ENCODE data around the gene RNF220. TPM values are rescaled to one million over a fixed set of nuclear protein-coding genes. Genes with fewer than 3 reads are reported as not detected.

RNF220 gene
- total and polyA plus RNA-seq, 2 experiments from 2014 or later = 47.4 to 123 TPM

DNA sequence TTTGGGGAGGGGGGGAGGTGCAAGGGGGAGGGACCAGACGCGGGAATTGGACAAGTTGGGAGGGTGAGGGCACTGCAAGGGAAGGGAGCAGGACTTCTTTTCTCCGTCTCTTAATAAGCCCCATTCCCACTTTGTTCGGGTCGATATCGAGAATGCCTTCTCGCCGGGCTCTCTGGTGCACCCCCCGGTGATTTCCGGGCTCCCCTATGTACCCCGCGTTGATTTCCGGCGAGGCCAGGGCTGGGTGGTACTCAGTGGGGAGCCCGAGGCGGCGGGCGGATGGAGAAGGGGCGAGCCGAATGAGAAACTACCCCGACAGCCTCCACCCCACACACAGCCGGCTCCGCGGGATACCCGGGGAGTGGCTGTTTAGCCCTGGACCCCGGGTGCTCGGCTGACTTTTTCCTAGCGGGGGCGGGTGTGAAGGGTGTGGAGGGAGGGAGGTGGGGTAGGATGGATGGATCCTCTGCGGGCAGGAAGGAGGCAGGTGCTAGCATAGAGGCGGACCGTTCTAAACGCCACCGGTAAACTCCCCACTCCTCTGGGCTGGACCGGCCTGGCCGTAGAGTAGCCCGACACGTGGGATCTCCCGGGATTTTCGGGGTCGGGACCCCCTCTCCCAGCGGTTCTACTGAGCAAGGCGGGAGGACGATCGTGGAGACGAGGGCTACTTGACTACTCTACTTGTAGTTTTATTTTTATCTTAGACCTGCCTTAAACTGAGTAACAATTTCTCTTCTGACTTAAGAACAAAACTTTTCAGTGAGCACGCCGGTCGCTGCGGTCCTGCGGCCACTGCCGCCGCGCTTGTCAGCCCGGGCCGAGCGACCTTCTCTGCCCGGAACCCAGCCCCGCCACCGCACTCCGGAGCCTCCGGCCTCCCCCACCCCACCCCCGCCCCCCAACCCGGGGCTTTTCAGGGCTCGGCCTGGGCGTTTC, 1.0 kb downstream of the RNF220 start:
- in situ Hi-C loops (cut with MboI) = no loop called here
- 8 to 9% methylated on average over 56 to 63 of the region's 66 CpGs for WGBS, 2 experiments (ENCODE audit: low coverage in 1 of 2, low lambda C conversion rate in 2 of 2, missing lambda C conversion rate in 2 of 2)
- Histone ChIP-seq H3K27me3 (replicated peaks; ENCODE audit: insufficient read depth) (peaks cover 98% of the 10 kb centered on the region), H3K27ac (no peak overlapping the region), H3K4me3 (peak overlapping the region; percentile 65), H3K4me1 (ENCODE audit: insufficient read depth) (0 out of 2 replicates have a peak, but pooled peaks cover 10% of the 10 kb centered on the region), H3K9me3 (ENCODE audit: low read depth) (no peaks in the 10 kb centered on the region), H3F3A (ENCODE audit: insufficient read depth) (no peaks in the 10 kb centered on the region), H3K36me3 (ENCODE audit: low read depth) (no peaks in the 10 kb centered on the region), H3K9me2 (ENCODE audit: insufficient read depth) (no peaks in the 10 kb centered on the region), H3K9ac (no peak overlapping the region), H4K20me1 (ENCODE audit: insufficient read depth) (no peaks in the 10 kb centered on the region), H3K4me2 (ENCODE audit: unreplicated experiment) (peak overlapping the region; percentile 54), H2AFZ (peak overlapping the region; percentile 67; the same call in 1 of the 2 replicates), H3K79me2 (ENCODE audit: insufficient read depth) (no peaks in the 10 kb centered on the region)
- TF ChIP-seq EZH2 (IDR thresholded peaks at IDR 0.05; ENCODE audit: insufficient read depth, poor library complexity, severe bottlenecking) (peak; percentile 99), EZH2phosphoT487 (IDR thresholded peaks at IDR 0.05; ENCODE audit: insufficient read depth, low read depth) (peak; percentile 68; the same call in 1 of the 2 replicates)
- peak; percentile 30 for DNase-seq

DNA sequence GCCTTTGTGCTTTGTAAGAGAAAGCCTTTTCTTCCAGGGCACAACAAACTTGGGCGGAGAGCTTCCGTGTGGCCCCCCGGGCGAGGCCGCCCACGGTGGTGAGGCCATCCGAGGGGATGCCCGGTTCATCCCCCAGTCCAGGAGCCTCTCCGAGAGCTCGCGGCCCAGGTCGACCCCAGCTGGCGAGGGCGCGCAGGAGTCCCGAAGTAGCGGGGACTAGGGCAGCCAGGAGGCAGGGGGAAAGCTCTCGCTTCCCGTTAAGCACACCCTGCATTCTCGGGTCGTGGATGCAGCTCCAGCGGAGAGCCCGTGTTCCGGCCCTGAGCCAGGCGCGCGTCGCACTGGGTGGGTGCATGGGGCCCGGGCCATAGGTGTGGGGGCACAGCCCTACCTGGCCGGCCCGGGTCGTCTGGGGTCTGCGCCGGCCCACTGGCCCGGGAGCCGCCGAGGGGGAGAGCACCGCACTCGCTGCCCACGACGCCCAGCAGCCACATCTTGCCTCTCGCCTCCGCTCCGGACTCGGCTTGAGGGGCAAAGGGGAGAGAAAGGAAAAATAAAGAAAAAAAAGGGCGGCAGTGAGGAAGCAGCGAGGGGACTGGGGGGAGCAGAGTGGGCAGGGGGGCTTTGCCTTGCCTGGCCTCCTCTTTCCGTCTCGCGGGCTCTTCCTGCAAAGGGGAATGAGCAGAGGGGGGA, 1.8 kb downstream of the RNF220 start:
- Histone ChIP-seq H3K27ac (no peak overlapping the region), H3K9me2 (ENCODE audit: insufficient read depth) (no peaks in the 10 kb centered on the region), H4K20me1 (ENCODE audit: insufficient read depth) (no peaks in the 10 kb centered on the region), H3K4me2 (ENCODE audit: unreplicated experiment) (no peak overlapping the region), H3F3A (ENCODE audit: insufficient read depth) (no peaks in the 10 kb centered on the region), H2AFZ (no peak overlapping the region), H3K4me3 (no peak overlapping the region), H3K9me3 (ENCODE audit: low read depth) (no peaks in the 10 kb centered on the region), H3K27me3 (replicated peaks; ENCODE audit: insufficient read depth) (peaks cover 98% of the 10 kb centered on the region), H3K79me2 (ENCODE audit: insufficient read depth) (no peaks in the 10 kb centered on the region), H3K4me1 (ENCODE audit: insufficient read depth) (0 out of 2 replicates have a peak, but pooled peaks cover 10% of the 10 kb centered on the region), H3K36me3 (ENCODE audit: low read depth) (no peaks in the 10 kb centered on the region), H3K9ac (no peak overlapping the region)
- DNase-seq = peak; percentile 31
- WGBS, 2 experiments (ENCODE audit: low coverage in 1 of 2, low lambda C conversion rate in 2 of 2, missing lambda C conversion rate in 2 of 2) = 4 to 6% methylated on average over 43 to 45 of the region's 50 CpGs
- in situ Hi-C loops (cut with MboI) = no loop called here
- no peak for TF ChIP-seq EZH2 (IDR thresholded peaks at IDR 0.05; ENCODE audit: insufficient read depth, poor library complexity, severe bottlenecking)
- TF ChIP-seq EZH2phosphoT487 (IDR thresholded peaks at IDR 0.05; ENCODE audit: insufficient read depth, low read depth) = 0 out of 2 replicates have a peak, but pooled peaks have one; percentile 55

DNA sequence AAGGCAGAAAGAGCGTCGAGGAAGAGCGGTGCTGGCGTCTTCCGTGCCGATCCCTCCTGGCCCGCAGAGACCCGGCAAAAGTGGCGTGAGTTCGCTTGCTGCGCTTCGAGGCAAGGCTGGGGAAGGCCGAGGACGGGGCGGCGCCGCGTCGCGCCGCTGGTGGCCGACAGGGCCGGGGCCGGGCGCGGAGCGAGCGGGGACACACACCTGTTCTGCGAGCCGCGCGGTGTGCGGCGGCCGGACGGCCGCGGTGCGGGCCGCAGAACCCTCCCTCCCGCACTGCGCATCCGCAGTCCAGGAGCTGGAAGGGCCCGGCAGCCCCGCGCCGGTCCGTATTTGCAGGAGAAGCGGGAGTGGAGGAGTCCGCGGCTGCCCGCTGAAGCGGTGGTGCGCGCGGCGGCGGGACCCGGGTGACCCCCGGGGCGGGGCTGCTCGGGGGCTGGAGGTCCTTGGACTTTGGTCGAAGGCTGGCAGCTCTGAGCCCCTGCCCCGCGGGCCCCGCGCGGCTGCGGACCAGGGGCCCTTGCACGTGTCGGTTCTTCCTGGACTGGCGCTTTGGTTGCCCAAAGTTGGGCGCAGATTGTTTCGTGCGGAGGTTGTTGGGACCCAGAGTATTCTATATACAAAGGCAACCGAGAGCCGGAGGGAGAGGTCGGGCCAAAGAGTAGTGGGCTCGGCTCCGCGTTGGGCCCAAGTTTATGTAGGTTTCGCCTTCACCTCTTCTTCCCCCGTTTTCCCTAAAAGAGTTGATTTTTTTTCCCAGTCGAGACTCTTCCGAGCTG, 2.6 kb downstream of the RNF220 start:
- TF ChIP-seq EZH2phosphoT487 (IDR thresholded peaks at IDR 0.05; ENCODE audit: insufficient read depth, low read depth) (no peak), EZH2 (IDR thresholded peaks at IDR 0.05; ENCODE audit: insufficient read depth, poor library complexity, severe bottlenecking) (no peak)
- no peaks in the 10 kb centered on the region for H4K20me1 ChIP-seq (ENCODE audit: insufficient read depth)
- H3F3A ChIP-seq (ENCODE audit: insufficient read depth) = no peaks in the 10 kb centered on the region
- DNase-seq = no peak
- H3K27ac ChIP-seq = no peak overlapping the region
- H3K4me1 ChIP-seq (ENCODE audit: insufficient read depth) = 0 out of 2 replicates have a peak, but pooled peaks cover 10% of the 10 kb centered on the region
- no peak overlapping the region for H2AFZ ChIP-seq
- H3K79me2 ChIP-seq (ENCODE audit: insufficient read depth) = no peaks in the 10 kb centered on the region
- H3K9me3 ChIP-seq (ENCODE audit: low read depth) = no peaks in the 10 kb centered on the region
- no peaks in the 10 kb centered on the region for H3K9me2 ChIP-seq (ENCODE audit: insufficient read depth)
- peaks cover 98% of the 10 kb centered on the region for H3K27me3 ChIP-seq (replicated peaks; ENCODE audit: insufficient read depth)
- no peak overlapping the region for H3K4me3 ChIP-seq
- 14 to 17% methylated on average over 51 to 73 of the region's 85 CpGs for WGBS, 2 experiments (ENCODE audit: low coverage in 1 of 2, low lambda C conversion rate in 2 of 2, missing lambda C conversion rate in 2 of 2)
- no peak overlapping the region for H3K4me2 ChIP-seq (ENCODE audit: unreplicated experiment)
- no peaks in the 10 kb centered on the region for H3K36me3 ChIP-seq (ENCODE audit: low read depth)
- no peak overlapping the region for H3K9ac ChIP-seq
- in situ Hi-C loops (cut with MboI) = no loop called here

DNA sequence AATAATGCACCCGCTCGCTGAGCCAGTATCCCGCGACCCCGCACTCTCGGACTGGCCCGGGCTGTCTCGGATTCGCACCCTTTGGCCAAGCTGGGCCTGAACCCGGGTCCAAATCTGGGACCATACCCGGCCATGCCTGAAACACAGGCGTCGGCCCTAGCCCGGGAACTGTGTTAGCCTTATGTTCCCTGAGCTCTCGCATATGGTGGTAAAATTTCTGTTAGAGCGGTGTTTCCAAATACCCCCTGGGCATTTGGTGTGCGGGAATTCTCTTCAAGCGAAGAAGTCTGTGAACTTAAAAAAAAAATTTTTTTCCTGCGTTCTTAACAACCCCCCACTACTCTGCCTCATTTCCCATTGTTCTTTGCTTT, 3.1 kb downstream of the RNF220 start:
- Histone ChIP-seq H3K4me1 (ENCODE audit: insufficient read depth) (0 out of 2 replicates have a peak, but pooled peaks cover 10% of the 10 kb centered on the region), H3K27ac (no peak overlapping the region), H3K9ac (no peak overlapping the region), H3K27me3 (replicated peaks; ENCODE audit: insufficient read depth) (peaks cover 98% of the 10 kb centered on the region), H3F3A (ENCODE audit: insufficient read depth) (no peaks in the 10 kb centered on the region), H2AFZ (no peak overlapping the region), H3K79me2 (ENCODE audit: insufficient read depth) (no peaks in the 10 kb centered on the region), H3K9me2 (ENCODE audit: insufficient read depth) (no peaks in the 10 kb centered on the region), H3K9me3 (ENCODE audit: low read depth) (no peaks in the 10 kb centered on the region), H3K4me2 (ENCODE audit: unreplicated experiment) (no peak overlapping the region), H3K4me3 (no peak overlapping the region), H3K36me3 (ENCODE audit: low read depth) (no peaks in the 10 kb centered on the region), H4K20me1 (ENCODE audit: insufficient read depth) (no peaks in the 10 kb centered on the region)
- TF ChIP-seq EZH2 (IDR thresholded peaks at IDR 0.05; ENCODE audit: insufficient read depth, poor library complexity, severe bottlenecking) = peak; percentile 72
- 0 out of 2 replicates have a peak, but pooled peaks have one; percentile 64 for TF ChIP-seq EZH2phosphoT487 (IDR thresholded peaks at IDR 0.05; ENCODE audit: insufficient read depth, low read depth)
- DNase-seq = no peak
- in situ Hi-C loops (cut with MboI) = no loop called here
- 7 to 9% methylated on average over 19 of the region's 19 CpGs for WGBS, 2 experiments (ENCODE audit: low coverage in 1 of 2, low lambda C conversion rate in 2 of 2, missing lambda C conversion rate in 2 of 2)
